ENCODE results near the gene KIF1B.
A peak's percentile ranks its signal among the peaks of the same experiment; 100 is the strongest.
"Not testable (repeated sequence)": the region's sequence is repeated elsewhere in the genome, so short reads cannot be mapped to it uniquely, and the experiment has no call there.

The KIF1B gene

DNA sequence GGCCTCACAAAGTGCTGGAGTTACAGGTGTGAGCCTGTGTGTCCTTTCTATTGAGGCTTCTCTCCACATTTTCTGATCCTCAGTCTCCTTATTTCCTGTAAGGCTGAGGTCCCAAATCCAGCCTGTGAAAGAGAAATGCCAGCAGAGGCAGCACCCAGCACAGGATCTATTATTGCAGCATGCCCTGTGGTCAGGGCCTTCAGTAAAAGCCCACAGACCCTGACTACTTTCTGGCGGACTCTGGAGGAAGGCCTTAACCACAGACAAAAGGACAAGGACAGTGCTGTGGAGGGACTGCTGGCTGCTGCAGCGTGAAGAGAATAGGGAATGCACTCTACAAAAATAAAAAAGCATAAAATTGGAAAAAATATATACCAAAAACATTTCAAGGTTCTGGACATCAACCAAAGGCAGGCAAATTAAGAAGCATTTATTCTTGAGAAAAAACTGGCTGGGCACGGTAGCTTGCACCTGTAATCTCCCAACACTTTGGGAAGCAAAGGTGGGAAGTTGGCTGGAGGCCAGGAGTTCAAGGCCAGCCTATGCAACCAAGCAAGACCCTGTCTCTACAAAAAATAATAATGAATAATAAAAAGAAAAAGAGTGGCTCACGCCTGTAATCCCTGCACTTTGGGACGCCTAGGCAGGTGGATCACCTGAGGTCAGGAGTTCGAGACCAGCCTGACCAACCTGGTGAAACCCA lies 179.1 kb downstream of the KIF1B start:
- DNase-seq, result no peak

DNA sequence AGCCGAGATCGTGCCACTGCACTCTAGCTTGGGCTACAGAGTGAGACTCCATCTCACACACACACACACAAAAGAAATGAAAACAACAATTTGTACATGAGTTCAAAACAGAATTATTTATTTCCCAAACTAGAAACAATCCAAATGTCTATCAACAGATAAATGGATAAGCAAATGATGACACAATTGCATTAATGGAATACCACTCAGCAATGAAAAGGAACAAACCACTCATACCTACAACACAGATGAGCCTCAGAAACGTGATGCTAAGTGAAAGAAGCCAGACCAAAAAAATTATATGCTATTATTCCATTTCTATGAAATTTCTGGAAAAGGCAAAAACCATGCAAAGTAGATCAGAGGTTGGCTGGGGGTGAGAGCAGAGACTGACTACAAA lies 186.5 kb downstream of the KIF1B start:
- DNase-seq, result no peak

DNA sequence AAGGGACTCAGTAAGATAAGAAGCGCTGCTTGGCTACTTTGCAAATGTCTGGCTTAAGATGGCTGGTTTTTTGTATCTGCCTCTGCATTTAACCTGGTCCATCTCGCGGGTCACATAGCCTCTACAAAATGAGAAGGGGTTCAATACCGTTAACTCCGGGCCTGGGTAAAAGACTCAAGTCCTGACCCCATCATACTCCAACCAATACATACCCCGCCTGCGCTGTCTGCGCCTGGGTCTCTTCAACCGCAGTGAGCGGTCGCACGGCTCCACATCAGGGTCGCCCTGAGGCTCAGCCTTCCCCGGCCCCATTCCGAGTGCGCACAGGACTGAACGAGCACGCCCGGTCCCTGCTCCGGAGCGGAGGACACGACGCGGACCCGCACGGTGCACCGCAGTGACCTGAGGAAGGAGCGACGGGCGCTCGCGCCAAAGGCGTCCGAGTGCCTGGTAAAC lies 187.9 kb downstream of the KIF1B start:
- no peak for DNase-seq

DNA sequence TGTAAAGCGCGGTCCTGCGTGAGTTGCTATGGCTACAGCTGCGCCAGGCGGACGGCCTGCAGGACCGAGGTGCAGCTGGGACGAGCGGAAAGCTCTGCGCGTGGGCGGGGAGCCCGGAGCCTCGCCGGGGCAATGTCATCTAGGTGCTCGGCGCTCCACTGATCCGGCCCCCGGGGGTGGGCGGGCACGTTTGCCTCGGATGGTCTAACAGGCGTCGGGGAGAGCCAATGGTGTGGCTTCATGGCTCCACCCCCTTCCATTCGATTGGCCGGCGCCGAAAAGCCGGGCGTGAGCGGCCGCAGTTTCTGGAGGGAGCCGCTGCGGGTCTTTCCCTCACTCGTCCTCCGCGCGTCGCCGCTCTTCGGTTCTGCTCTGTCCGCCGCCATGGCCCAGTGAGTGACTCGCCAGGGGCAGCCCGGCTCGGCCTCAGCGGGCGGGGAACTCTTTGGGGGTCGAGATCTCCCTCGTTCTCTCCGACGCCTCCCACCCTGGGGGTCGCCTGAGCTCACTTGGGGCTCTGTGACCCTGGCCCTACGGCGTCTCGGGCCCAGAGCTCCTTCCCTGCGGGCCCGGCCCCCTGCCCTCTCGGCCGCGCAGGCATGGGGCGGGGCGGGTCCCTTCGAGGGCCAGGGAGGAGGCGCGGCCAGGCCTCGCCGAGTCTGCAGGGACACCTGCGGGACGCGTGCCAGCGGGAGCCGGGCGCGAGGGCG lies 188.5 kb downstream of the KIF1B start, which contains the start of gene PGD:
PGD (plus strand) TSS at position 331 of the 710 bp plus-strand sequence; CDS start at position 385, 54 bp downstream.
- DNase-seq, result peak; percentile 98

DNA sequence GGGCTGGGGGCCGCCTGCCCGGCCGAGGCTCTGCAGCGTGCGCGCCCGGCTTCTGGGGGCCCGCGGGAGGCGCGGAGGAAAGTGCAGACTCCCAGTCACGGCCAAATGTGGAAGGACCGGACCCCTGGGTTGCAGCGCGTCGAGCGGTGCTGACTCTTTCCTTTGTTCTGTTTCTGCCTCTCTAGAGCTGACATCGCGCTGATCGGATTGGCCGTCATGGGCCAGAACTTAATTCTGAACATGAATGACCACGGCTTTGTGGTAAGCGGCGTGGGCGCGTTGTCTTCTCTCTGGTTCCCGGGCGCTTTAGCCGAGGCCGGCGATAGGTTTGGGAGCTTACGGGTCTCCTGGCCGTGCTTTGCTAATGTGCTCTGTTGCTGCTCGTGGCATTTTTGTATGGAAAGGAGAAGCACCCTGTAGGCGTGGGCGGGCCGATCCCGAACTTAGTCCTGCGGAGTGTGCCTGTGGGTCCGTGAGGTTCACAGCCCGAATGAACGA lies 189.1 kb downstream of the KIF1B start:
- DNase-seq, result no peak

DNA sequence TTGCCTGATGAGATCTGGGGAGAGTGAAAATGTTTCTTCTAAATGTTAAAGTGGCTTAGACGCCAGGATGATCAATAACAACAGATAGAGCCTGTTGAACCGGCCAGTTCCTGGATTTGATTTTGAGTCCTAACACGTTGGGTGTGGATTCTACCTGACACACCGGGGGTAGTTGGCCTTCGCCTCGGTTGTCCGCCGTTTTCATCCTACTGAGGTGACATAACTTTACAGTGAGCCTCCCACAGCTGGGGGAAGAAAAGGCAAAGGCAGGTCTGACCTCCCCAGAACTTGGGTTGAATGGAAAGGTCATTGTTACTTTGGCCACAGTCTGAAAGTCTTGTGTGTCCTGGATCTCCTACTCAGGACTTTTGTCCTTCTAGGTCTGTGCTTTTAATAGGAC lies 189.6 kb downstream of the KIF1B start:
- no peak for DNase-seq

DNA sequence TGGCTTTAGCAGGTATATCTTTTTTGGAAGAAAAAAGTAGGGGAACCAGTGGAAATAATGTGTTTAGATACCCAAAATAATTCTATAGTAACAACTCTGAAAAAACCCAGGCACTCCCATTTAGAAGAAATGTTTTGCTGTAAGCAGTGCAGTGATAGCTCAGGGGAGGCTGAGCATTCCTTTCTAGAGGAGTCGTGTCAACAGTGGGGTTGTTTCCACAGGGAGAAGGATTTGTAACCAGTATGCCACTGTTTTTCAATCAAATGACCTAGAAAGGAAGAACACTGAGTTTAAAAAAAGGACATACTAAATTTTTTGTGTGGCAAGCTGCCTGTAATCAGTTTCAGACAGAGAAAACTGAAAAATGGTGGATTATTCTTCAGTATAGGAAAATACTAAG lies 190.9 kb downstream of the KIF1B start:
- no peak for DNase-seq

DNA sequence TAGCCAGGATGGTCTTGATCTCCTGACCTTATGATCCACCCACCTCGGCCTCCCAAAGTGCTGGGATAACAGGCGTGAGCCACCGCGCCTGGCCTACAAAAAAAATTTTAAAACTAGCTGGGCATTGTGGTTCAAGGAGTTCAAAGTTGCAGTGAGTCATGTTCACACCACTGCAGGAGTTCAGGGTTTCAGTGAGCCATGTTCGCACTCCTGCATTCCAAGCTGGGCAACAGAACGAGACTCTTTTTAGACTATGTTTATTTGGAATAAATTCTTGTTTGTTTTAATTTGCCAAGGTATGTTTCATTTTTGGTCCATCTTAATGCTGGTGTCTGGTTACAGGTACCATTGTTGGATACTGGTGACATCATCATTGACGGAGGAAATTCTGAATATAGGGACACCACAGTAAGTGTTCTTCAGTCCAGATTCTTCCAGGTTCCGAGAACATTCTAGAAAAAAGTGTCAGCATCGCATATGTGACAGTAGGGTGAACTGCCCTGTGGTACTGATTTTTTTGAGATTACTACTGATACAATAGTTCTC lies 192.4 kb downstream of the KIF1B start:
- no peak for DNase-seq

DNA sequence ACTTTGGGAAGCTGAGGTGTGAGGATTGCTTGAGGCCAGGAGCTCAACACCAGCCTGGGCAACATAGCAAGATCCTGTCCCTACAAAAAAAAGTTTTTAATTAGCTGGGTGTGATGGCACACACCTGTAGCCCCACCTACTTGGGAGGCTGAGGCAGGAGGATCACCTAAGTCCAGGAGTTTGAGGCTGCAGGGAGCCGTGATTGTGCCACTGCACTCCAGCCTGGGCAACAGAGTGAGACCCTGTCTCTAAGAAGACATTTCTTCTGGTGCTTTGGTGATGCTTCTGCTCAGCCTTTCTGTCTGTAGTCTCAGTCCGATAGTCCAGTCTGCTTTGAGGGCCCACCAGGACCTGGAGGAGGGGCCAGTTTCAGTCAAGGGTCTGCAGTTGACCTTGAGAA lies 196.8 kb downstream of the KIF1B start:
- DNase-seq, result no peak

DNA sequence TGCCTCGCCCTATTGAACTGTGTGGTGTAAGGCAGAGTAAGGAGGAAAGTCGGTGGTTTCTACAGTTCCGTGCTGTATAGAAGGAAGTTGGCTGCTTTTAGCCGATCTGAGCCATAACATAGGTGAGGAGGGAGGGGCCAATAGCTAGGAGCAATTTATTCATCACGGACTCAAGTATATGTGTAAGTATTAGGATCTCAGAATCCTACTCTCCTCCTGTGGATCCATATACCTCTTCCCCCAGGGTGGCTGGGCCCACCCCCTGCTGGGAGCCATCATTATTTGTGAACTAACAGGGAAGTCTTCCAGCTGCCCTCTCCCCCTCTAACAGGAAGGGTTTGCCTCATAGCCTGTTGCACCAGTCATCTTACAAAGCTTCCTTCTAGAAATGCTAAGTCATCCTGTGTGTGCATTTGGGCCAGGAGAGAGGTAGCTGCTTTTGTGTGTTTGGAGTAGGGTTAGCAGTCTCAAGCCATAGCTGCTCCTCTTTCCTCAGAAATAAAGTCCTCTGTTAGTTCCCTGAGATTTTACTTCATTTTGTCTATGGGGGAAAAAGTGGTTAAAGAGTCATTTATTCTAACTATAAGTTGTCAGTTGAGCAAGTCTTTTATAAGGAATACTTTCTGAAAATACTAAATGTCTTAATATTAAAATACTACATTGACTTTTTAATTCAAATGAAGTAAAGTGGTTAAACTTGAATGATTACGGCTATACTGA lies 205.0 kb downstream of the KIF1B start:
- DNase-seq, result no peak

DNA sequence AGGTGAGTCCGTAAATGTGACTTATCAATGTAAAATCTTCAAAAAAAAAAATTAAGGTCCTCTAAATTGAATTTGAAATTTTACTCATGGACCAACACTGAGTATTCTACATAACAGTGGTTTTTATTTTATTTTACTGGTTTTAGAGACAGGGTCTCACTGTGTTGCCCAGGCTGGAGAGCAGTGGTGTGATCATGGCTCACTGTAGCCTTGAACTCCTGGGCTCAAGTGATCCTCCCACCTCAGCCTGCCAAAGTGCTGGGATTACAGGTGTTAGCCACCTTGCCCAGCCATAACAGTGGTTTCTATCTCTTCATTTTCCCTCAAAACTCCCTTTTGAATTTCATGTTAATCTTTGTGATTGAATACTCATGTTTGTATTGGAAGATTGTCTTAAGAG lies 205.6 kb downstream of the KIF1B start:
- DNase-seq, result not testable (repeated sequence)

DNA sequence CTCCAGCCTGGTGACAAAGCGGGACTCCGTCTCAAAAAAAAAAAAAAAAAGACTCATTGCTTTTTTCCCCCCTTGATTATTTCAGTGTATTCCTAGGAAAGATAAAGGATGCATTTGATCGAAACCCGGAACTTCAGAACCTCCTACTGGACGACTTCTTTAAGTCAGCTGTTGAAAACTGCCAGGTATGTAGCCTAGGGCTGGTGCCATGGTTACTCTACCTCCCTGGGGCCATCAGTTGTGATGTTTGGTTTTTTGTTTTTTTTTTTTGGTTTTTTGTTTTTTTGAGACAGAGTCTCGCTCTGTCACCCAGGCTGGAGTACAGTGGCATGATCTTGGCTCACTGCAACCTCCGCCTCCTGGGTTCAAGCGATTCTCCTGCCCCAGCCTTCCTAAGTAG lies 208.4 kb downstream of the KIF1B start:
- not testable (repeated sequence) for DNase-seq

DNA sequence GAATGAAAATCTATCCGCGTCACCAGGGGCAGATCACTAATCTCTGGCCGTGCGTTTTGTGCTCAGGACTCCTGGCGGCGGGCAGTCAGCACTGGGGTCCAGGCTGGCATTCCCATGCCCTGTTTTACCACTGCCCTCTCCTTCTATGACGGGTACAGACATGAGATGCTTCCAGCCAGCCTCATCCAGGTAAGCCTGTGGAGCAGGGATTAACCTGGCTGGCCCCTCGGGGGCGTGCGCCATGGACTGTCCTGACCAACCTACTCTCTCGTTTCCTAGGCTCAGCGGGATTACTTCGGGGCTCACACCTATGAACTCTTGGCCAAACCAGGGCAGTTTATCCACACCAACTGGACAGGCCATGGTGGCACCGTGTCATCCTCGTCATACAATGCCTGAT lies 209.0 kb downstream of the KIF1B start:
- DNase-seq, result no peak

DNA sequence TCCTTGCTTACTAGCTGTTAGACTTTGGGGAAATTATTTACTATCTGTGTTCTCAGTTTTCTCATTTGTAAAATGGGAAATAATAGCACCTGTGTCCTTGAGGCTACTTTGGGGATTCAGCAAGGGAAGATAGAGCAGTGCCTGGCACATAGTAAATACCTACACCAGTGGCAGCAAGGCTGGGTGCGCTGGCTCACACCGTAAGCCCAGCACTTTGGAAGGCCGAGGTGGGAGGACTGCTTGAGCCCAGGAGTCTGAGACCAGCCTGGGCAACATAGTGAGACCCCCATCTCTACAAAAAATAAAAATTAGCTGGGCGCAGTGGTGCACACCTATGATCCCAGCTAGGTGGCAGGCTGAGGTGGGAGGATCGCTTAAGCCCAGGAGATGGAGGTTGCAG lies 211.3 kb downstream of the KIF1B start:
- no peak for DNase-seq

DNA sequence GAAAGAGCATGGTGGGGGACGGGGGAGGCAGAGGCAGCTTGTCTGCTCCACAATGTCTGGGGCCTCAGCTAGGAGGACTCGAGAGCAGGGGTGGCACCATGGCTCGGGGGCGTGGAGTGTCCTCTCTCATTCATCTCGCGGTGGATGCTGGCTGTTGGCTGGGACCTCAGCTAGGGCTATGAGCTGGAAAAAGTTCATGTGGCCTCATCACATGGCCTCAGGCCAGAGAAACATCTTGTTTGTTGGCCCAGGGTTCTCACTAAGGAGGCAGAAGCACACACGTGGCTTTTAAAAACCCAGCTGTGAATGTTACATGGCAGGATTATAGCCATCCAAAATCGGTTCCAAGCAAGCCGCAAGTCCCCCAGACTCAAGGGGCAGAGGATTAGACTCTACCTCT lies 213.7 kb downstream of the KIF1B start:
- no peak for DNase-seq

DNA sequence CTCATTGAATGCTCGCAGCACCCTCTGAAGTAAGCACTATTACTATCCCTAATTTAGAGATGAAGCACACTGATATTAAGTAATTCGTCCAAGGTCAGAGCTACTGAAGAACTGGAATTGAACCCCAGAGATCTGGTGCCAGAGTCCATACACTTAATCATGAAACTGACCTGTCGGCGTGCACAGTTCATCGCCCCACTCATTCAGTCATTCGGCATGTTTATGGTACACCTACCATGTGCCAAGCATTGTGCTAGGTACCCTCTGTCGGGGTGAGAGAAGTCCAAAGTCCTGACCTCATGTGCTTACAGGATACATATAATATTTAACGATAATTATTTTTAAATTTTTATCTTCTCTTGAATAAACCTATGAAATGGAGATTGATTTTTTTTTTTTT lies 214.3 kb downstream of the KIF1B start:
- no peak for DNase-seq

DNA sequence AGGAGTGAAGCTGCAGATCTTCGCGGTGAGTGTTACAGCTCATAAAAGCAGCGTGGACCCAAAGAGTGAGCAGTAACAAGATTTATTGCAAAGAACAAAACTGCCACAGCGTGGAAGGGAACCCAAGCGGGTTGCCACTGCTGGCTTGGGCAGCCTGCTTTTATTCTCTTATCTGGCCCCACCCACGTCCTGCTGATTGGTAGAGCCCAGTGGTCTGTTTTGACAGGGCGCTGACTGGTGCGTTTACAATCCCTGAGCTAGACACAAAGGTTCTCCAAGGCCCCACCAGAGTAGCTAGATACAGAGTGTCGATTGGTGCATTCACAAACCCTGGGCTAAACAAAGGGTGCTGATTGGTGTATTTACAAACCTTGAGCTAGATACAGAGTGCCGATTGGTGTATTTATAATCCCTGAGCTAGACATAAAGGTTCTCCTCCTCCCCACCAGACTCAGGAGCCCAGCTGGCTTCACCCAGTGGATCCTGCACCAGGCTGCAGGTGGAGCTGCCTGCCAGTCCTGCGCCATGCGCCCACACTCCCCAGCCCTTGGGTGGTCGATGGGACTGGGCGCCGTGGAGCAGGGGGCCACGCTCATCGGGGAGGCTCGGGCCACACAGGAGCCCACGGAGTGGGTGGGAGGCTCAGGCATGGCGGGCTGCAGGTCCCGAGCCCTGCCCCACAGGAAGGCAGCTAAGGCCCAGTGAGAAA lies 215.6 kb downstream of the KIF1B start:
- not testable (repeated sequence) for DNase-seq

DNA sequence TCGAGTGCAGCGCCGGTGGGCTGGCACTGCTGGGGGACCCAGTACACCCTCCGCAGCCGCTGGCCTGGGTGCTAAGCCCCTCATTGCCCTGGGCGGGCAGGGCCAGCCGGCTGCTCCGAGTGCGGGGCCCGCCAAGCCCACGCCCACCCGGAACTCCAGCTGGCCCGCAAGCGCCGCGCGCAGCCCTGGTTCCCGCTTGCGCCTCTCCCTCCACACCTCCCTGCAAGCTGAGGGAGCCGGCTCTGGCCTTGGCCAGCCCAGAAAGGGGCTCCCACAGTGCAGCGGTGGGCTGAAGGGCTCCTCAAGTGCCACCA lies 216.1 kb downstream of the KIF1B start:
- DNase-seq, result not testable (repeated sequence)

DNA sequence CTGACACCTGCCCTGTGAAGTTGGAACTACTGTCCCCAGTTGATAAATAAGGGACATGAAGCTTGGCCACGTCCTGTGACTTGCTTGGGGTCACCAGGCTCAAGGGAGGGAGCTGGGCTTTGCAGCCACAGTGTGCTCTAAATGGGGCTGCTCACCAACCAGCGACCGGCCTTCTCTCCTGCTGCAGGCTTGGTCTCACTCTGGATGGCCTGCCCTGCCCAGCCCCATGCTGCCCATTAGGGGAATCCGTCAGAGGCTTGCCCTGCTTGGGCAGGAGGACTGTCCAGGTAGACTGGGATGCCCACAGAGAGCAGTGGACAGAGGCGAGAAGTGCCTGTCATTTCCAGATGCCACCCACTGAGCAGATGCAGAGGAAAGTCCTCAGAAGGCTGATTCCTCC lies 218.6 kb downstream of the KIF1B start:
- DNase-seq, result no peak

DNA sequence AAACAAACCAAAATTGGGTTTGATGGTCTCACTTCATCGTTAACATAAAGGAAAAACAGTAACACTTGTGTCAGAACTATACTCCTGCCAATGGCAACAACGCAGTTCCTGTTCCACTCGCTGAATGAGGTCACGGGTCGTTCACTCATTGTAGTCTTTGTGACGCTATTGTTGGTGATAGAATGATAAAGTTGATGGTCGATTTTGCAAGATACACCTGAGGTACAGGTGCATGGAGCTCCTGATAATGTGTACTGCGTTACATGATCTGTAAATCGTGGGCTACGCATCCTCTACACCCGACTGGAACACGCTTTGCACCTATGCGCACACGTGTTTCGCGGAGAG lies 219.5 kb downstream of the KIF1B start:
- DNase-seq, result no peak

DNA sequence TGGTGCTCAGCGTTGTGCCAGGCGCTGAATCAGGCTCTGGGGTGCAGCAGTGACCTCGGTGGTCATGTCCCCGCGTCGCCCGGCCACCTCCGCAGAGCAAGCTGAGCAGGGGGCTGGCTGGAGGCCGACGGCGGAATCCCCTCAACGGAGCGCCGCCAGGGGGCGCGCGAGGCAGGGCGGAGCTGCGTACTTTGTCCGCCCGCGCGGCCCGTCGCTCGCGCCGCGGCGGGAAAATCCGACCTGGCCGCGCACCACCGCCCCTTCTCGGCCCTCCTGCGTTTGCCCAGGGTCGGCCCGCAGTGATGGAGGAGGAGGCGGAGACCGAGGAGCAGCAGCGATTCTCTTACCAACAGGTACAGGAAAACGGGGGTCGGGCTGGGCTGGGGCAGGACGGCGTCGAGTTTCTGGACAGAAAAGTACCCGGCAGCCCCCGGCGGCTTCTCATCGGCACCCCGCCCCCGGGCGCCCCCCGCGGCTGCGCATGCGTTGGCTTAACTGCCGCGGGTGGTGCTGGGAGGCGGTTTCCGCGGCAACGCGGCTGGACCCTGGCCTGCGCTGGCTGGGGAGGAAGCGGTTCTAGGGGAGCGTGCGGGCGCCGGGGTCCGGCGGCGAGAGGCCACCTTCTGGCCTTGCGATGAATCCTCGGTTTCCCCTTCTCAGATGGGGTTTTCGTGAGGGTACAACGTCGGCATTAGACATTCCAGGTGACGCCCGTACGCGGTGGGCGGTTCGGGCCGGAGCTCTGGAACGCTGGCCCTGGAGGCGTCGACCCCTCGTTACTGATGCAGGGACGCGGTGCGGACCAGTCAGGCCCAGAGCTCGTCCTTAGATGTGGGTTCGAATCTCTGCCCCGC lies 220.1 kb downstream of the KIF1B start, which contains the start of gene CENPS:
CENPS (plus strand) TSS at position 218 of the 854 bp plus-strand sequence; CDS start at position 303, 85 bp downstream.
- peak; percentile 92 for DNase-seq
